ENCODE data around the gene TADA1.
"Not testable (repeated sequence)": the region's sequence is repeated elsewhere in the genome, so short reads cannot be mapped to it uniquely, and the experiment has no call there.

Gene TADA1

GRCh38 chr1:166905900-166906299 is 29.8 kb upstream of the TADA1 start:
- Mint-ChIP-seq H3K36me3 (no peaks in the 10 kb centered on the region), H3K9me3 (no peaks in the 10 kb centered on the region), H3K27ac (no peak overlapping the region), H3K4me3 (no peak overlapping the region), H3K4me1 (peaks cover 6% of the 10 kb centered on the region), H3K27me3 (no peaks in the 10 kb centered on the region)

GRCh38 chr1:166905136-166905535 is 29.1 kb upstream of the TADA1 start:
- no peaks in the 10 kb centered on the region for H3K27me3 Mint-ChIP-seq
- no peak overlapping the region for H3K27ac Mint-ChIP-seq
- no peaks in the 10 kb centered on the region for H3K9me3 Mint-ChIP-seq
- no peaks in the 10 kb centered on the region for H3K4me1 Mint-ChIP-seq
- H3K4me3 Mint-ChIP-seq: no peak overlapping the region
- no peaks in the 10 kb centered on the region for H3K36me3 Mint-ChIP-seq

GRCh38 chr1:166903232-166903631 is 27.2 kb upstream of the TADA1 start:
- H3K9me3 Mint-ChIP-seq: no peaks in the 10 kb centered on the region
- no peak overlapping the region for H3K27ac Mint-ChIP-seq
- H3K36me3 Mint-ChIP-seq: no peaks in the 10 kb centered on the region
- H3K27me3 Mint-ChIP-seq: no peaks in the 10 kb centered on the region
- H3K4me3 Mint-ChIP-seq: no peak overlapping the region
- no peaks in the 10 kb centered on the region for H3K4me1 Mint-ChIP-seq

- Mint-ChIP-seq H3K4me1 (no peaks in the 10 kb centered on the region), H3K27ac (no peak overlapping the region), H3K27me3 (no peaks in the 10 kb centered on the region), H3K9me3 (no peaks in the 10 kb centered on the region), H3K36me3 (no peaks in the 10 kb centered on the region), H3K4me3 (no peak overlapping the region)
Observed at GRCh38 chr1:166902279-166902678, 26.2 kb upstream of the TADA1 start.

- H3K9me3 Mint-ChIP-seq: peaks cover 5% of the 10 kb centered on the region
- no peak overlapping the region for H3K4me3 Mint-ChIP-seq
- no peaks in the 10 kb centered on the region for H3K4me1 Mint-ChIP-seq
- H3K36me3 Mint-ChIP-seq: peaks cover 3% of the 10 kb centered on the region
- peaks cover 2% of the 10 kb centered on the region for H3K27me3 Mint-ChIP-seq
- H3K27ac Mint-ChIP-seq: no peak overlapping the region
Observed at GRCh38 chr1:166900987-166901386, 24.9 kb upstream of the TADA1 start.

GRCh38 chr1:166899769-166900168 is 23.7 kb upstream of the TADA1 start:
- peaks cover 4% of the 10 kb centered on the region for H3K36me3 Mint-ChIP-seq
- peaks cover 5% of the 10 kb centered on the region for H3K9me3 Mint-ChIP-seq
- no peak overlapping the region for H3K27ac Mint-ChIP-seq
- no peaks in the 10 kb centered on the region for H3K4me1 Mint-ChIP-seq
- H3K4me3 Mint-ChIP-seq: no peak overlapping the region
- H3K27me3 Mint-ChIP-seq: peaks cover 2% of the 10 kb centered on the region

- Mint-ChIP-seq H3K27me3 (peaks cover 6% of the 10 kb centered on the region), H3K4me3 (no peak overlapping the region), H3K4me1 (no peaks in the 10 kb centered on the region), H3K36me3 (peaks cover 4% of the 10 kb centered on the region), H3K27ac (no peak overlapping the region), H3K9me3 (peaks cover 5% of the 10 kb centered on the region)
Observed at GRCh38 chr1:166895766-166896165, 19.7 kb upstream of the TADA1 start.

GRCh38 chr1:166889776-166890175 is 13.7 kb upstream of the TADA1 start:
- Mint-ChIP-seq H3K4me3 (no peak overlapping the region), H3K27me3 (peaks cover 7% of the 10 kb centered on the region), H3K27ac (no peak overlapping the region), H3K36me3 (no peaks in the 10 kb centered on the region), H3K9me3 (no peaks in the 10 kb centered on the region), H3K4me1 (peaks cover 9% of the 10 kb centered on the region)

- no peak overlapping the region for H3K4me3 Mint-ChIP-seq
- H3K9me3 Mint-ChIP-seq: no peaks in the 10 kb centered on the region
- H3K36me3 Mint-ChIP-seq: no peaks in the 10 kb centered on the region
- H3K27ac Mint-ChIP-seq: no peak overlapping the region
- peaks cover 7% of the 10 kb centered on the region for H3K27me3 Mint-ChIP-seq
- H3K4me1 Mint-ChIP-seq: peaks cover 18% of the 10 kb centered on the region
Observed at GRCh38 chr1:166888373-166889111, 12.5 kb upstream of the TADA1 start.

GRCh38 chr1:166884971-166885370 is 8.9 kb upstream of the TADA1 start:
- Mint-ChIP-seq H3K27me3 (peaks cover 9% of the 10 kb centered on the region), H3K9me3 (no peaks in the 10 kb centered on the region)

GRCh38 chr1:166884040-166884642 is 8.1 kb upstream of the TADA1 start:
- peaks cover 18% of the 10 kb centered on the region for H3K4me1 Mint-ChIP-seq
- peaks cover 9% of the 10 kb centered on the region for H3K27me3 Mint-ChIP-seq
- H3K4me3 Mint-ChIP-seq: no peak overlapping the region
- no peak overlapping the region for H3K27ac Mint-ChIP-seq
- no peaks in the 10 kb centered on the region for H3K9me3 Mint-ChIP-seq
- H3K36me3 Mint-ChIP-seq: no peaks in the 10 kb centered on the region

More at GRCh38 chr1:166884971-166885370, 8.9 kb upstream of the TADA1 start:
- Mint-ChIP-seq H3K4me3 (no peak overlapping the region), H3K36me3 (no peaks in the 10 kb centered on the region), H3K27ac (no peak overlapping the region), H3K4me1 (peaks cover 18% of the 10 kb centered on the region)

GRCh38 chr1:166882893-166883292 is 6.8 kb upstream of the TADA1 start:
- H3K27me3 Mint-ChIP-seq: peaks cover 9% of the 10 kb centered on the region
- H3K36me3 Mint-ChIP-seq: no peaks in the 10 kb centered on the region
- H3K9me3 Mint-ChIP-seq: no peaks in the 10 kb centered on the region
- no peak overlapping the region for H3K4me3 Mint-ChIP-seq
- H3K4me1 Mint-ChIP-seq: peaks cover 18% of the 10 kb centered on the region
- no peak overlapping the region for H3K27ac Mint-ChIP-seq

- H3K27ac Mint-ChIP-seq, H3K36me3 Mint-ChIP-seq, H3K4me3 Mint-ChIP-seq, H3K27me3 Mint-ChIP-seq, H3K9me3 Mint-ChIP-seq: not testable (repeated sequence)
- H3K4me1 Mint-ChIP-seq: peaks cover 33% of the 10 kb centered on the region
Observed at GRCh38 chr1:166878173-166878917, 2.3 kb upstream of the TADA1 start.

- Mint-ChIP-seq H3K4me3 (peak overlapping the region; percentile 96), H3K27me3 (no peaks in the 10 kb centered on the region), H3K27ac (peak overlapping the region; percentile 100), H3K4me1 (peaks cover 50% of the 10 kb centered on the region), H3K36me3 (peaks cover 1% of the 10 kb centered on the region), H3K9me3 (no peaks in the 10 kb centered on the region)
Observed at GRCh38 chr1:166876540-166876838, 425 bp upstream of the TADA1 start.

GRCh38 chr1:166875302-166875733 is 746 bp downstream of the TADA1 start:
- Mint-ChIP-seq H3K27me3 (no peaks in the 10 kb centered on the region), H3K27ac (peak overlapping the region; percentile 72), H3K4me1 (peaks cover 62% of the 10 kb centered on the region), H3K4me3 (peak overlapping the region; percentile 96), H3K36me3 (peaks cover 1% of the 10 kb centered on the region), H3K9me3 (no peaks in the 10 kb centered on the region)

GRCh38 chr1:166874464-166874863 is 1.6 kb downstream of the TADA1 start:
- H3K27me3 Mint-ChIP-seq: no peaks in the 10 kb centered on the region
- H3K36me3 Mint-ChIP-seq: peaks cover 1% of the 10 kb centered on the region
- no peaks in the 10 kb centered on the region for H3K9me3 Mint-ChIP-seq
- peak overlapping the region; percentile 46 for H3K27ac Mint-ChIP-seq
- H3K4me3 Mint-ChIP-seq: peak overlapping the region; percentile 96
- peaks cover 69% of the 10 kb centered on the region for H3K4me1 Mint-ChIP-seq
